Astrocyte of the cerebellum (primary cell): ENCODE measurements around the gene PRF1.

Experiments
- DNase-seq: peaks from one replicate; pipeline ENCODE4 v3.0.0-alpha.2; 2011; ENCODE audit warnings: low read depth
- H3K4me3 ChIP-seq: 2 replicates; pipeline ENCODE4 v1.5.1; 2011; ENCODE audit warnings: mild to moderate bottlenecking, low read depth, low read length, moderate library complexity
- in situ Hi-C: cut with HindIII; loops from 2 replicates; pipeline ENCODE4 v1.10.0; 2017; ENCODE audit warnings: low sequenced_read_pairs
- TF ChIP-seq, protein P1 (sequence below): IDR thresholded peaks from 2 replicates; pipeline ENCODE4 v1.5.1; 2012; ENCODE audit warnings: low read length, low read depth, moderate library complexity, mild to moderate bottlenecking; ENCODE audit errors: missing control alignments

PRF1 gene

DNA sequence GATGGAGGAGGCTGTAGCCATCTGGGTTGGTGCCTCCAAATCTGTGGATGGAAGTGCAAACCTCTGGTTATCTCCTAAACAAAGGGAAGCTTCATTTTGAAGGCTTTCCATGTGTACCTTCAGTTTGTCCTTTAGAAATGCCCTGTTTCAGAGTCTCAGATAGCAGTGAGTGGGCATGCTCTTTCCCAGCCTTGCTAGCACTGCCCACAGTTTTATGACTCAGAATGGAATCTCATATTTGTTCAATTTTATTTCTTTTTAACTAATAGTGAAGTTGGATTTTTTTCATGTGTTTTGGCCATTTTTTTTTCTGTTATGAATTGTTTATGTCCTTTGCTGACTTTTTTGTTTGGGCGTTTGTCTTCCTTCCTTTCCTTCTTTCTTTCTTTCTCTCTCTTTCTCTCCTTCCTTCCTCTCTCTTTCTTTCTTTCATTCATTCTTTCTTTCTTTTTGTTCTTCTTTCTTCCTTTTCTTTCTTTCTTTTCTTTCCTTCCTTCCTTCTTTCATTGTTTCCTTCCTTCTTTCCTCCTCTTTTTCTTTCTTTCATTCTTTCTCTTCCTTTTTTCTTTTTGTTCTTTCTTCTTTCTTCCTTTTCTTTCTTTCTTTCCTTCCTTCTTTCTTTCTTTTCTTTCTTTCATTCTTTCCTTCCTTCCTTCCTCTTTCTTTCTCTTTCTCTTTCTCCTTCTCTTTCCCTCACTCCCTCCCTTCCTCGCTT lies 25.6 kb downstream of the PRF1 start:
- H3K4me3 ChIP-seq: no peak overlapping the region
- in situ Hi-C loops: loop anchor here (5.0 kb wide), 2 partner anchors 55 to 80 kb away; no protein-coding TSS in a partner anchor
- DNase-seq: no peak
- TF ChIP-seq, protein P1, sequence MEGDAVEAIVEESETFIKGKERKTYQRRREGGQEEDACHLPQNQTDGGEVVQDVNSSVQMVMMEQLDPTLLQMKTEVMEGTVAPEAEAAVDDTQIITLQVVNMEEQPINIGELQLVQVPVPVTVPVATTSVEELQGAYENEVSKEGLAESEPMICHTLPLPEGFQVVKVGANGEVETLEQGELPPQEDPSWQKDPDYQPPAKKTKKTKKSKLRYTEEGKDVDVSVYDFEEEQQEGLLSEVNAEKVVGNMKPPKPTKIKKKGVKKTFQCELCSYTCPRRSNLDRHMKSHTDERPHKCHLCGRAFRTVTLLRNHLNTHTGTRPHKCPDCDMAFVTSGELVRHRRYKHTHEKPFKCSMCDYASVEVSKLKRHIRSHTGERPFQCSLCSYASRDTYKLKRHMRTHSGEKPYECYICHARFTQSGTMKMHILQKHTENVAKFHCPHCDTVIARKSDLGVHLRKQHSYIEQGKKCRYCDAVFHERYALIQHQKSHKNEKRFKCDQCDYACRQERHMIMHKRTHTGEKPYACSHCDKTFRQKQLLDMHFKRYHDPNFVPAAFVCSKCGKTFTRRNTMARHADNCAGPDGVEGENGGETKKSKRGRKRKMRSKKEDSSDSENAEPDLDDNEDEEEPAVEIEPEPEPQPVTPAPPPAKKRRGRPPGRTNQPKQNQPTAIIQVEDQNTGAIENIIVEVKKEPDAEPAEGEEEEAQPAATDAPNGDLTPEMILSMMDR: no peak

DNA sequence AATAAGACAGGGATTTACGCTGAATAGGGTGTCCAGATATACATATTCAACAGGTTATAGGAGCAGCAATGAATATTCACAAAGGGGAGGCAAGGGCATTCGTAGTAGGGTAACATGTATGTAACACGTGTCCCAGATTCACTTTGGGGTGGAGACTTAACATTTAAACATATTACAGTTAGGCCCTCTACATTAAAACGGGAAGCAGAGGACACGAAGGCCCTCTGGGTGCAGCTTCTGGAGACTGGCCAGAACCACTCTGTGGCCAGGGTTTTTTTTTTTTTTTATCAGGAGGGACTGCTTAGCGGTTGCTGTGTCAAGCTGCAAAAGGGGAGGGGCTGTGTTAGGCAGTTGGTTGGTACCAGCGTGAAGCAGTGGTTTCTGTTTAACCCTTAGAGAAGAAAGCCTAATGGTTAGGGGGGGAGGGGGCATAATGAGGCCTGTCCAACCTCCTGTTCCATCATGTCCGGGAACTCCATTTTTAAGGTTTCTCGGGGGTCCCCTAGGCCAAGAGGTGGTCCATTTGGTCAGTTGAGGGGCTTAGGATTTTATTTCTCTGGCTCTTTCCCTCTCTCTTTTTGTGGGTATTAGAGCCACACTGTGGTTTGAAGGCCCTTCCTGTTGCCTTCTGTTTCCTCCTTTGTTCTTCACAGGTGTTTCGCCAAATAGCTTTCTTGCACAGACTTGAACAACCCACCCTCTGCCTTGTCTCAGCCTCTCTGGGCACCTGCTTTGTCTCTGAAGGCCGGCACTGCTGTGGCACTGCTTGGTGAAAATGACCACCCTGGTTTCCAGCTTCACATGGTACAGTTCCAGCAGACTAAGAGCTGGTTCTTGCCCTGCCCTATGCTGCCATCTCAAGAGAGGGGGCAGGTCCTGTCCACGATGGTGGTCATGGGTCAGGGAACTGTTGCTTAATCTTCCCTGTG lies 26.4 kb downstream of the PRF1 start:
- TF ChIP-seq, protein P1: no peak
- DNase-seq: no peak
- in situ Hi-C loops: loop anchor here (5.0 kb wide), 2 partner anchors 54 to 81 kb away; no protein-coding TSS in a partner anchor
- H3K4me3 ChIP-seq: no peak overlapping the region

DNA sequence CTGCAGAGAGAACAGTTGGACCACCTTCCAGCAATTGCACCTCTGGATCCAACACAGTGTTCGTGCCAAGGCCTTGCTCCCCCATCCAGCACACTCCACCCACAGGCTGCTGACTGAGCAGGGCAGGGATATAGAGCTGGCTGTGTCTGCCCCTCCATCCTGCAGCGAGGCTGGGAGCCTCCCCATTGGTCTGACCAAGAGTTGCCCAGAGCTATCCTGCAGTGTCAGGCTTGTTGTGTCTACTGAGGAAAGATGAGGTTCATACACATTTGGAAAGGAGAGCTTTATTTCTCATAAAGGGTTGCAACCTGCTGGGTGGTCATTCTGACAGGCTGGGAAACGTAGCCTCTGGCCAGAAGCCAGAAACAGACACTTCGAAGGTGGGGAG lies 27.1 kb downstream of the PRF1 start:
- no peak overlapping the region for H3K4me3 ChIP-seq
- TF ChIP-seq, protein P1: no peak
- no peak for DNase-seq
- in situ Hi-C loops: loop anchor here (5.0 kb wide), 2 partner anchors 53 to 82 kb away; no protein-coding TSS in a partner anchor

DNA sequence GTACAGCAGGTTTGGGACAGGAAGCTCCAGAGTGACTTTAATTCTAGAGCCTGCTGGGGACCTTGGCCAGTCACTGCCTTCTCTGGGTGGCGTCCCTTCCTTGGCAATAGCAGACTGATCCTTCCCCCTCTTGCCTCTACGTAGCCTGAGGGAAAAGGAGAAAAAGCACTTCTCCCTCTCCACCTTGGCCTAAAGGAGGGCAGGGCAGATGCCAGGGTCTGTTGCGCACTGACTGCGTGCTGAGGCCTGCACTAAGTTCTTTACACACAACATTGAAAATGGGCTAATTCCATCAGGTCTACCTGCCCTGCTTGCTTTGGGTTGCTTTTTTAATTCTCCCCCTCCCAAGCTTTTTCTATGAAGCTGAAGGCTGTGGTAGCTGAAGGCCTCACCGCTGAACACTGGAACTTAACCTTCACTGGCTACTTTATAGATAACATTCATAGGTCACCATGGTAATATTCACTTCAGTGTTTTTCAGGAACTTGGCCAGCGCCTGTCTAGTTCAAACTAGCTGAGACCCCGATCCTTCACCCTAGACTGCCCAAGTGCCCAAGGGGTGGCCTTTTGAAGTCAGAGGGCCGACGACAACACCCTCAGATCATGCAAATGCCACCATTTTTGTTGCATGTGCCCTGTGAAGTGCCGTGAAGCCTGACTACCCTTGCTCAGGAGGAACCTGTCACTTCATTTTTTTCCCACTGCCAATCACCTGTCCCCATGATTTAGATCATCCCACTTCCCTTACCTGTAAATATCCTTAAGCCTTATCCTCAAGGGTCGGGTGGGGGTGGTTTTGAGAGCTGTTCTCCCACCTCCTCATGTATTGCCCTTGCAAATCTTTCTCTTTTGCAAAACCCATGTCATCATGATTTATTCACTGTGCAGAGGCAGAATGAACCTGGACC lies 28.7 kb downstream of the PRF1 start:
- TF ChIP-seq, protein P1: no peak
- no peak for DNase-seq
- H3K4me3 ChIP-seq: no peak overlapping the region
- in situ Hi-C loops: no loop called here

DNA sequence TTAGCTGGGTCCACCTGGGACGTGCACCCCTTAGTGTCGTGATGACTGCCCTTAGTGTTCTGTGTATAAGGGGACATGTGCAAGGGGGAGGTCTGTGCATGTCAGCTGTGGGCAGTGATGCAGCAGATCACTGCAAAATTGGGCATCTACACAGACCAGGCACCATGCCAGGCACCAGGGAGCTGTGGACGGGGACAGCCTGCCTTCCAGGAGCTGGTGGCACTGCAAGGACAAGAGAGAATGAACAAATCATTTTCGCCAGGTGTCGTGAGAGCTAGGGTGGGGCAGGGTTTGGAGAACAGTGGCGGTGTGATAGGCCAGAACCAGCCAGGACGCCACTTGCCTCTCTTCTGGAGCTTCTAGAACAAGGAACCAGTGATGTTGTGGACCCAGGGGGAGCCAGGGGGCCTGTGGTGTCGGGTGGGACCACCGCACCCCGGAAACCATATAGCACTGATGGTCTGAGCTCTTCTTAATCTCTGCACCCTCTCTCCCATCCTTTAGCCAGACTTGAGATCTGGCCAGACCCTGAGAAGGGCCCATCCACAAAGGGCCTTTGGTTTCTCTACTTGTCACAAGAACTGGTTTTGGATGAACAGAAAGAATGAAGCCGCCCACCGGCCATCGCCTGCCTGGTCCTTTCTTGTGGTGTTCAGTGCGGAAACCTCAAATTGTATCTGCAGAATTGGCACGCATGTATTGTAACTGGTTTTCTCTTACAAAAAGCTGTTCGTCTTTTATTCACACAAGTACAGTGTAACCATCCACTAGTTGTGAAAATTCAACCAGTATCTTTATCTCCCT lies 30.7 kb downstream of the PRF1 start:
- H3K4me3 ChIP-seq: no peak overlapping the region
- TF ChIP-seq, protein P1: no peak
- DNase-seq: no peak
- in situ Hi-C loops: no loop called here
